Glutamatergic neuron (in vitro differentiated cells): ENCODE measurements around the gene SLC25A13. TPM values are rescaled to one million over a fixed set of nuclear protein-coding genes. Genes with fewer than 3 reads are reported as not detected.

Source experiments
- DNase-seq: peaks from one replicate; pipeline ENCODE4 v3.0.0; 2022
- H3K27ac Mint-ChIP-seq: one replicate; pipeline ENCODE4 v1.8.0; 2020; ENCODE audit warnings: mild to moderate bottlenecking, mixed read lengths, inconsistent platforms; ENCODE audit not compliant: unreplicated experiment
- H3K27me3 Mint-ChIP-seq: one replicate; pipeline ENCODE4 v1.8.0; 2020; ENCODE audit warnings: mild to moderate bottlenecking, moderate library complexity, mixed read lengths, inconsistent platforms; ENCODE audit not compliant: unreplicated experiment
- H3K36me3 Mint-ChIP-seq: one replicate; pipeline ENCODE4 v1.8.0; 2020; ENCODE audit warnings: mild to moderate bottlenecking, mixed read lengths, inconsistent platforms; ENCODE audit not compliant: unreplicated experiment
- H3K4me1 Mint-ChIP-seq: one replicate; pipeline ENCODE4 v1.8.0; 2020; ENCODE audit warnings: mild to moderate bottlenecking, low read depth, mixed read lengths, inconsistent platforms; ENCODE audit not compliant: unreplicated experiment
- H3K4me3 Mint-ChIP-seq: one replicate; pipeline ENCODE4 v1.8.0; 2020; ENCODE audit warnings: mild to moderate bottlenecking, mixed read lengths, inconsistent platforms; ENCODE audit not compliant: unreplicated experiment
- H3K9me3 Mint-ChIP-seq: one replicate; pipeline ENCODE4 v1.8.0; 2020; ENCODE audit warnings: mild to moderate bottlenecking, moderate library complexity, mixed read lengths, inconsistent platforms; ENCODE audit not compliant: unreplicated experiment
- total RNA-seq: library from RNA; stranded (reverse); fragmentation: NEBNext Ultra II Directional; extraction: Animal tissue kit (Norgen Biotek cat#: 25700); gene quantifications from one replicate; pipeline ENCODE4 v1.2.1, GENCODE V29; 2021; ENCODE audit not compliant: unreplicated experiment
- TF ChIP-seq, protein P1 (sequence below): fragments of 200-600 bp; sonication (generic); IDR thresholded peaks from one replicate; pipeline ENCODE4 v1.5.0; 2021; ENCODE audit not compliant: partially characterized antibody, unreplicated experiment

The SLC25A13 gene
- total RNA-seq, 1 donor from 2014 or later, result 48.5 TPM

DNA sequence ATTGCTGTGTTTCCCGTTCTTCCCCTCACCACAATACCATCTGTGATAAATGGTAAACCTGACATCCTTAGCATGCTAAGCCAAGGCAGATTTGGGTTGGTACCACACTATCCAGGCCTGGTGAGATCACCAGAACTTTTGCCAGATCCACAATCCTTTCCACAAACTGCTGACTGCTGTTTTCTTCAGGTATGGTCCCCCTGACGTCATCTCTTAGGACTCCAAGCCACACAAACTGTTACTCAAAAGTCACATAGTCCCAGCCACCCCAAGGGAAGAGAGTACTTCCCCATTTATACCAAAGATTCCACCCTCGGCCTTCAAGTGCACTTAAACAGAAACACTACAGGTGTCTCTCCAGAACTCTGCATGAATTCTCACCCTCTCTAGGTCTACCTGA, 34.8 kb downstream of the SLC25A13 start:
- TF ChIP-seq, protein P1, sequence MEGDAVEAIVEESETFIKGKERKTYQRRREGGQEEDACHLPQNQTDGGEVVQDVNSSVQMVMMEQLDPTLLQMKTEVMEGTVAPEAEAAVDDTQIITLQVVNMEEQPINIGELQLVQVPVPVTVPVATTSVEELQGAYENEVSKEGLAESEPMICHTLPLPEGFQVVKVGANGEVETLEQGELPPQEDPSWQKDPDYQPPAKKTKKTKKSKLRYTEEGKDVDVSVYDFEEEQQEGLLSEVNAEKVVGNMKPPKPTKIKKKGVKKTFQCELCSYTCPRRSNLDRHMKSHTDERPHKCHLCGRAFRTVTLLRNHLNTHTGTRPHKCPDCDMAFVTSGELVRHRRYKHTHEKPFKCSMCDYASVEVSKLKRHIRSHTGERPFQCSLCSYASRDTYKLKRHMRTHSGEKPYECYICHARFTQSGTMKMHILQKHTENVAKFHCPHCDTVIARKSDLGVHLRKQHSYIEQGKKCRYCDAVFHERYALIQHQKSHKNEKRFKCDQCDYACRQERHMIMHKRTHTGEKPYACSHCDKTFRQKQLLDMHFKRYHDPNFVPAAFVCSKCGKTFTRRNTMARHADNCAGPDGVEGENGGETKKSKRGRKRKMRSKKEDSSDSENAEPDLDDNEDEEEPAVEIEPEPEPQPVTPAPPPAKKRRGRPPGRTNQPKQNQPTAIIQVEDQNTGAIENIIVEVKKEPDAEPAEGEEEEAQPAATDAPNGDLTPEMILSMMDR, result no peak
- Mint-ChIP-seq H3K9me3 (peaks cover 6% of the 10 kb centered on the region), H3K4me3 (no peak overlapping the region)

DNA sequence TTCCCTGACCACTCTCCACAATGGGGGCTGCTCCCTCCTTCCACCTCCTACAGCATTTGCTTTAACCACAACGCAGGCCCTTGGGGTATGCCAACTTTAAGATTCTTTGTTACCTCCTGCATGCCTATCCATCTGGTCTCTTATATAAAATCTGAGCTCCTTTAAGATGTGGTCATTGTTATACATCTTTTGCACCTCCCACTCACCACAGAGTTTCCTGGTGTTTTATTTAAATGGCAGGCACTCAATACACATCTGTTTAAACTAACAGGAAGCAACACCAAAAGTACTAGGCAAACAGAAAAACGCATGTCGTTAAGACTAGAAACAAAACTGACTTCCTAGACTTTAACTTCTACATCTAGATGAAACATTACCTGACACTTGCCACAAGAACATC, 36.3 kb downstream of the SLC25A13 start:
- peaks cover 5% of the 10 kb centered on the region for H3K27me3 Mint-ChIP-seq
- H3K9me3 Mint-ChIP-seq, result peaks cover 6% of the 10 kb centered on the region
- no peak overlapping the region for H3K27ac Mint-ChIP-seq
- peaks cover 18% of the 10 kb centered on the region for H3K36me3 Mint-ChIP-seq
- TF ChIP-seq, protein P1, result no peak
- no peak overlapping the region for H3K4me3 Mint-ChIP-seq
- H3K4me1 Mint-ChIP-seq, result no peaks in the 10 kb centered on the region
- DNase-seq, result no peak

More for the DNA sequence above, 34.8 kb downstream of the SLC25A13 start:
- H3K4me1 Mint-ChIP-seq, result no peaks in the 10 kb centered on the region
- H3K27ac Mint-ChIP-seq, result no peak overlapping the region
- peaks cover 18% of the 10 kb centered on the region for H3K36me3 Mint-ChIP-seq
- peaks cover 6% of the 10 kb centered on the region for H3K27me3 Mint-ChIP-seq
- DNase-seq, result no peak

DNA sequence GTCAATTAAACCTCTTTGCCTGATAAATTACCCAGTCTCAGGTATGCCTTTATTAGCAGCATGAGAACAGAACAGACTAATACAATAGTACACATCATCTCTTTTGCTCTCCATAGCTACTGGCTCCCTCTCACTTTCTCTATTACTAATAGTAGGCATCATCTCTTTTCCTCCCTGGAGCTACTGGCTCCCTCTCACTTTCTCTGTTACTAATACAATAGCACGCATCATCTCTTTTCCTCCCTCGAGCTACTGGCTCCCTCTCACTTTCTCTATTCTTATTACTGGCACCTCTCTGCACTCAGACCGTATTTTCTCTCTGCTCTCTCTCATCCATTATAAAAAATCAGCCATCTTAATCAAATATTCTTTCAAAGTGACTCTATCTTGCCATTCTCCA, 37.1 kb downstream of the SLC25A13 start:
- Mint-ChIP-seq H3K36me3 (peaks cover 18% of the 10 kb centered on the region), H3K9me3 (peaks cover 6% of the 10 kb centered on the region), H3K27ac (no peak overlapping the region), H3K4me3 (no peak overlapping the region), H3K4me1 (no peaks in the 10 kb centered on the region), H3K27me3 (peaks cover 5% of the 10 kb centered on the region)
- TF ChIP-seq, protein P1, result no peak
- DNase-seq, result no peak

DNA sequence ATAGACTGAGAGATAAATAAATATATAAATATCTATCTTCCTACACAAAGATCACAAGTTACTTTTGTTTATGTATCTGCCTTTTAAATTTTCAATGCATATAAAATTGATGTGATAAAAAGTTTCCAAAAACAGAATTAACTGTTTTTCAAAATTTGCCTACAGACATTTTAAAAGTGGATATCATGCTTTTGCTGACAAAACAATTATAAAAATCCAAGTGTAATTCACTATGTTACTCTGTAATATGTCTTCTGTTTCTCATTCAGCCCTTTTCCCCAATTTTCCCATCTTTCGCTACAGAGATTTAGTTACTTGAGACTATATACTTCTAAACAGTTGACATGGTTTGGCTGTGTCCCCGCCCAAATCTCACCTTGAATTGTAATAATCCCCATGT, 37.7 kb downstream of the SLC25A13 start:
- H3K9me3 Mint-ChIP-seq, result peaks cover 1% of the 10 kb centered on the region
- no peaks in the 10 kb centered on the region for H3K4me1 Mint-ChIP-seq
- peaks cover 4% of the 10 kb centered on the region for H3K27me3 Mint-ChIP-seq
- no peak overlapping the region for H3K27ac Mint-ChIP-seq
- no peak overlapping the region for H3K4me3 Mint-ChIP-seq
- TF ChIP-seq, protein P1, result no peak
- peaks cover 12% of the 10 kb centered on the region for H3K36me3 Mint-ChIP-seq
- no peak for DNase-seq

DNA sequence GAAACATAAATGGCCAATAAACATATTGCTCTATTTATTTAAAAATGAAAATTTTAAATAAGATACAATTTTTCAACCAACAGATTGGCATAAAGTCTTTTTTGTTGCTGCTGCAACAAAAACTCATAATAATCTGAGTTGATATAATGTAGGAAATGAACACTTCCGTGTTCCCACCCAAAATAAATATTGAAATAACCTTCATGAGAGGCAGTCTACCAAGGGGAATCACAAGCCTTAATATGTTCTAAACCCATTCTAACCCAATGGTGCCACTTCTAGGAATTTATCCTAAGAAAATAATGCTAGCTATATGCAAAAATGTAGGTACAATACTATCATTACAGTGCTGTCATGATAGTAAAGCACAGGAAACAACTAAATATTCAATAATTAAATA, 39.1 kb downstream of the SLC25A13 start:
- no peaks in the 10 kb centered on the region for H3K9me3 Mint-ChIP-seq
- no peak overlapping the region for H3K27ac Mint-ChIP-seq
- no peak for DNase-seq
- no peak overlapping the region for H3K4me3 Mint-ChIP-seq
- peaks cover 9% of the 10 kb centered on the region for H3K36me3 Mint-ChIP-seq
- TF ChIP-seq, protein P1, result no peak
- H3K27me3 Mint-ChIP-seq, result peaks cover 4% of the 10 kb centered on the region
- no peaks in the 10 kb centered on the region for H3K4me1 Mint-ChIP-seq
